Epithelial cell of esophagus (primary cell): ENCODE data around the gene FPR3.

Experiments
- DNase-seq: peaks from one replicate; pipeline ENCODE4 v3.0.0; 2010; ENCODE audit warnings: low read depth
- H3K4me3 ChIP-seq: 2 replicates; pipeline ENCODE4 v1.5.1; 2011; ENCODE audit warnings: mild to moderate bottlenecking, low read length, control low read depth
- TF ChIP-seq, protein P1 (sequence below): IDR thresholded peaks from 2 replicates; pipeline ENCODE4 v1.5.1; 2011; ENCODE audit warnings: low read depth, mild to moderate bottlenecking, low read length, control low read depth, inconsistent platforms; ENCODE audit not compliant: insufficient read depth; ENCODE audit errors: missing control alignments

Gene FPR3

DNA sequence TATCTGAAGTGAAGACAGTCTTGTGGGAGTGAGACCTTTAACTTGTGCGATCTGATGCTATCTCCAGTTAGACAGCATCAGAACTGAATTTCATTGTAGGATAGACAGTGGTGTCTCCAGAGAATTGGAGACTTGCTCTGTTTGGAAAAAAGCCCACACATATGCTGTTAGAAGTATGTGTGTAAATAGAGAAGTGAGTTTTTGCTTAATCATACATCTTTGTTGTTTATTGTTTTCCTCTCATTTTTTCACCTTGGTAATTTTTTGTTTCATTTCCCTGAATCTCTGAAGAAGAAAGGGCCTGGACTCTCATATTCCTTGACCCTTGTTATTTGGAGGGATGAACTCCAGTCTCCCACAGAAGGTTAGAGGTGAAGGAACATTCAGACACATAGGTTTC is 21.8 kb downstream of the FPR3 start:
- TF ChIP-seq, protein P1, sequence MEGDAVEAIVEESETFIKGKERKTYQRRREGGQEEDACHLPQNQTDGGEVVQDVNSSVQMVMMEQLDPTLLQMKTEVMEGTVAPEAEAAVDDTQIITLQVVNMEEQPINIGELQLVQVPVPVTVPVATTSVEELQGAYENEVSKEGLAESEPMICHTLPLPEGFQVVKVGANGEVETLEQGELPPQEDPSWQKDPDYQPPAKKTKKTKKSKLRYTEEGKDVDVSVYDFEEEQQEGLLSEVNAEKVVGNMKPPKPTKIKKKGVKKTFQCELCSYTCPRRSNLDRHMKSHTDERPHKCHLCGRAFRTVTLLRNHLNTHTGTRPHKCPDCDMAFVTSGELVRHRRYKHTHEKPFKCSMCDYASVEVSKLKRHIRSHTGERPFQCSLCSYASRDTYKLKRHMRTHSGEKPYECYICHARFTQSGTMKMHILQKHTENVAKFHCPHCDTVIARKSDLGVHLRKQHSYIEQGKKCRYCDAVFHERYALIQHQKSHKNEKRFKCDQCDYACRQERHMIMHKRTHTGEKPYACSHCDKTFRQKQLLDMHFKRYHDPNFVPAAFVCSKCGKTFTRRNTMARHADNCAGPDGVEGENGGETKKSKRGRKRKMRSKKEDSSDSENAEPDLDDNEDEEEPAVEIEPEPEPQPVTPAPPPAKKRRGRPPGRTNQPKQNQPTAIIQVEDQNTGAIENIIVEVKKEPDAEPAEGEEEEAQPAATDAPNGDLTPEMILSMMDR, result no peak
- no peak overlapping the region for H3K4me3 ChIP-seq

DNA sequence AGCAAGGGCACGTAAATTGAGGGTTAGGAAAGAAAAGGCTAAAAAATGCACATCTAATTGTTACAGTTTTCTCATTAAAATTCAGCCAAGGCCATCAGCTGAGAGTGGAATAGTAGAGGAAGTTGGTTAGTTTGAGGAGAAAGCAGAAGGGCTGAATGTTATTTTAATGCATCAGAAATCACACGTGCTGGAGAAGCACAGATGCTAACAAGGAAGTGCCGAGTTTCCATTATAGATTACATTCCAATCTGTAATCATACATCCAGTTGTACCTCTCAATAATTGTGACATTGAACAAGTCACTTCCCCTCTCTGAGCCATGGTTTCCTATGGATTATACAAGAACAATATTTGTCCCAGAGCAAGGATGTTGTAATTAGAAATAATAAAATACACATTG is 25.1 kb downstream of the FPR3 start:
- no peak for DNase-seq
- TF ChIP-seq, protein P1, result no peak
- H3K4me3 ChIP-seq, result no peak overlapping the region

More for the DNA sequence above, 21.8 kb downstream of the FPR3 start:
- no peak for DNase-seq

DNA sequence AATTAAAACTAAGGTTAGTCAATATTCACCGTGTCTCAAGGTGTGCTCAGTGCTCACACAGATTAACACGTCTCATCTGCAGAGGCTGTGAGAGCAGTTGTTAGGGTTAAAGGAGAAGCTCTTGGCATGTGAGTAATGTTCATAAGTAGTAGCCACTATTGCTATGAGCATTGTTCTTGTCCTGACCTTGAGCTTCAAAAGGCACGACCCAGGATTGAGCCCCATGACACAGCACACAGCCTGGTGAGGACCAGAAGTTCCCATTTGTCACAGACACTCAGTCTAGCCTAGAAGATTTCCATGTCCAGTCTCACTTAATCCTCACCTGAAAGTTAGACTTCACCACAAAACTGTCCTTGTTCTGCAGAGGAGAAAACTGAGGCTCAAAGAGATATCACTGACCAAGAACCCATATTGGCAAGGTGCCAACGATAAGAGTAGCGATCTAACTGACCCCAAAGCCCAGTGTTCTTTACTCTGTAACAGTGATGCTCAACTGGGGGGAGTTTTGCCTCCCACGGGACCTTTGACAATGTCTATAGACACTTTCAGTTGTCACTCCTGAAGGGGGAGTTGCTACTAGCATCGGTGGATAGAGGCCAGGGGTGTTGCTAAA is 26.0 kb downstream of the FPR3 start:
- no peak overlapping the region for H3K4me3 ChIP-seq
- TF ChIP-seq, protein P1, result no peak
- no peak for DNase-seq

DNA sequence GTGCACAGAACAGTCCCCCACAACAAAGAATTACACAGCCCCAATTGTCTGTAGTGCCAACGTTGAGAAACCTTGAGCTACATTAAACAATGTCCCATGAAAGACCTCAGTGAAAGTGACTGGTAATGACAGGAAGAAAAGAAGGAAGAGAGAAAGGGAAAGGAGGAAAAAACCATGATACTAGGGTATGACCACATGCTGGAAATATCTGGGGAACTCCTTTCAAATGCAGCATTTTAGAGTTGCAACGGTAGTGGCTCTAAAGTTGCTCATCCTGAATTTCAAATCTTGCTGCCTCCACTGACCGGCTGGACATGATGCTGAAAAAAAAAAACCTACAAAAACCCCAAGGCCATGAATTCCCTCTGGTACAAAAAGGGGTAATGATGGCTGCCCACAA is 26.5 kb downstream of the FPR3 start:
- no peak for DNase-seq
- TF ChIP-seq, protein P1, result no peak
- H3K4me3 ChIP-seq, result no peak overlapping the region

DNA sequence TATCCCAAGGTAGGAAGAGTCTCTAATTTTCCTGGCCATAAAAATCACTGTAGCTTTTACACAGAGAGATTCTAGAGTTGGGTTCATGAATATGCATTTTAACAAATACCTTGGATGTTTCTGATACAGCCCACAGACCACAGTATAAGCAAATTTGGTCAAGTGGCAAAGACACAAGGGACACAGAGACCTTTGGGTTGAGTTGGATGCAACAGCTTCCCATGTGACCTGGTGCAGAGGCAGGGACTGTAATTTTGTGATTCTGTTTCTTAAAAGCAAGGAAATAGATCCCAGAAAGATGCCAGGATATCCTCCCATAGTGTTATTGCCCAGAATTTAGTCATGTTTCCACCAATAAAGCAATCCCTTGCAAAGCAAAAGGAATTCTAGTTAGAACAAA is 27.0 kb downstream of the FPR3 start:
- DNase-seq, result no peak
- TF ChIP-seq, protein P1, result no peak
- H3K4me3 ChIP-seq, result no peak overlapping the region

DNA sequence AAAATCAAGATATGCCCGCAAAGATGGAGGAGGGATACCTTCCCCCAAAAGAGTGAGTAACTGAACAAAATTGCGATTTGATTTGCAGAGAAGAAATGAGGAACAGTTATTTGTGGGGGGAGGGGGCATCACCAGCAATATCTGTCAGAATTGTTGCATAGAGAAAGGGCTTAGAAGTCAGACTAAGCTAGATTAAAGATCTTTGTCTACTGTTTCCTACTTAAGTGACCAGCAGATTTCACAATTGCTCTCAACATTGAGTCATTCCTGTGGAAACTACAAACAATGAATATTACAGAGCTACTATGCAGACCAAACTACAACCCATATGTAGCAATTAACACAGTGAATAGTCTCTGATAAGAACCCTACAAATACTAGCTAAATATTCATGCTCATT is 27.4 kb downstream of the FPR3 start:
- TF ChIP-seq, protein P1, result no peak
- H3K4me3 ChIP-seq, result no peak overlapping the region
- DNase-seq, result peak; percentile 33

DNA sequence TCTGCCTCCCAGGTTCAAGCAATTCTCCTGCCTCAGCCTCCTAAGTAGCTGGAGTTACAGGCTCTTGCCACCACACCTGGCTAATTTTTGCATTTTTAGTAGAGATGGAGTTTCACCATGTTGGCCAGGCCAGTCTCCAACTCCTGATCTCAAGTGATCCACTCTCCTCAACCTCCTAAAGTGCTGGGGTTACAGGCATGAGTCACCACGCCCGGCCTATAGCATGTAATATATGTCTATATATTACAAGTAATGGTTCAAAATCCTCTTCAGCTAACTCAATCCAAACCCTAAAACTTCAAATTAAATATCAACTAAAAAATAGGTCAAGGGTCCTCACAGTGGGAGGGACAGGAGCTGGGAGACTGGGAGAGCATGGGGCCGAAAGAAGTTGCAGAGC is 28.0 kb downstream of the FPR3 start:
- TF ChIP-seq, protein P1, result no peak
- no peak overlapping the region for H3K4me3 ChIP-seq
- no peak for DNase-seq
